ENCODE data around the gene THSD7A.

- no peak for TF ChIP-seq POLR2AphosphoS5 (IDR thresholded peaks at IDR 0.05; ENCODE audit: borderline replicate concordance, low read depth, low read length)
- TF ChIP-seq EZH2 (IDR thresholded peaks at IDR 0.05) = no peak
- TF ChIP-seq FOXP2 (optimal IDR thresholded peaks at IDR 0.05; ENCODE audit: control extremely low read depth, extremely low read length, insufficient read depth) = no peak
These were observed 1.3 kb downstream of the THSD7A start for GRCh38 chr7:11830582-11831155.

Measured in SK-N-MC (cell line).